WTC11 (cell line): ENCODE measurements around the gene ARAP1. TPM values are rescaled to one million over a fixed set of nuclear protein-coding genes. Genes with fewer than 3 reads are reported as not detected.

ENCODE experiments used
- ATAC-seq: fragments of 200-7000 bp; cut with Tn5 transposase; 2 replicates; pipeline ENCODE4 v1.10.0; 2021; ENCODE audit warnings: mild to moderate bottlenecking, moderate library complexity
- CTCF ChIA-PET: fragments of 300-600 bp; sonication (Branson Sonifier 250); formaldehyde crosslinking; loops from one replicate; lab custom pipeline; 2021; ENCODE audit warnings: antibody characterized with exemption; lab: Charles Lee
- POLR2A ChIA-PET: fragments of 350-600 bp; sonication (Branson Sonifier 250); formaldehyde crosslinking; loops from one replicate; lab custom pipeline; 2021; ENCODE audit warnings: antibody characterized with exemption; lab: Charles Lee
- DNase-seq: peaks from one replicate; pipeline ENCODE4 v3.0.0; 2021; ENCODE audit warnings: low spot score
- H3K27ac Mint-ChIP-seq: 2 replicates; pipeline ENCODE4 v1.8.0; 2021; ENCODE audit warnings: mixed read lengths
- H3K27me3 Mint-ChIP-seq: 2 replicates; pipeline ENCODE4 v1.8.0; 2021; ENCODE audit warnings: low read depth, mild to moderate bottlenecking, moderate library complexity, mixed read lengths
- H3K36me3 Mint-ChIP-seq: 2 replicates; pipeline ENCODE4 v1.8.0; 2021; ENCODE audit warnings: mixed read lengths
- H3K4me1 Mint-ChIP-seq: 2 replicates; pipeline ENCODE4 v1.8.0; 2022; ENCODE audit warnings: mixed read lengths
- H3K4me3 Mint-ChIP-seq: 2 replicates; pipeline ENCODE4 v1.8.0; 2021; ENCODE audit warnings: mild to moderate bottlenecking, moderate library complexity, mixed read lengths
- H3K9me3 Mint-ChIP-seq: 2 replicates; pipeline ENCODE4 v1.8.0; 2021; ENCODE audit warnings: mixed read lengths
- GRHL2 ChIP-seq: fragments of 250-450 bp; sonication (Bioruptor Pico); IDR thresholded peaks from 2 replicates; pipeline ENCODE4 v1.8.0; 2022; ENCODE audit warnings: mild to moderate bottlenecking, moderate library complexity; ENCODE audit not compliant: insufficient replicate concordance, severe bottlenecking
- NR3C1 ChIP-seq: sonication (generic); formaldehyde crosslinking; conservative IDR thresholded peaks from 2 replicates; pipeline ENCODE4 v1.8.1; 2023; ENCODE audit warnings: low read depth, mild to moderate bottlenecking, missing genetic modification reagents
- OVOL2 ChIP-seq: fragments of 250-450 bp; sonication (Bioruptor Pico); IDR thresholded peaks from 2 replicates; pipeline ENCODE4 v1.9.0; 2021; ENCODE audit warnings: mild to moderate bottlenecking, borderline replicate concordance
- SMAD3 ChIP-seq: sonication (generic); formaldehyde crosslinking; IDR thresholded peaks from 2 replicates; pipeline ENCODE4 v1.8.0; 2022; ENCODE audit warnings: missing genetic modification reagents, mild to moderate bottlenecking, borderline replicate concordance
- ZBTB21 ChIP-seq: sonication (generic); formaldehyde crosslinking; IDR thresholded peaks from 2 replicates; pipeline ENCODE4 v1.8.1; 2023; ENCODE audit warnings: mild to moderate bottlenecking, missing genetic modification reagents, borderline replicate concordance
- total RNA-seq: library from RNA; stranded (reverse); gene quantifications from 3 replicates; pipeline ENCODE4 v1.2.3, GENCODE V29; 2021
- TF ChIP-seq, protein P1 (sequence below): fragments of 250-450 bp; sonication (Bioruptor Pico); IDR thresholded peaks from 2 replicates; pipeline ENCODE4 v1.9.0; 2021; ENCODE audit warnings: mild to moderate bottlenecking, borderline replicate concordance
- TF ChIP-seq, protein P2 (sequence below): sonication (generic); formaldehyde crosslinking; IDR thresholded peaks from 2 replicates; pipeline ENCODE4 v1.8.1; 2023; ENCODE audit warnings: mild to moderate bottlenecking, missing genetic modification reagents, moderate library complexity
- TF ChIP-seq, protein P3 (sequence below): sonication (generic); formaldehyde crosslinking; IDR thresholded peaks from 2 replicates; pipeline ENCODE4 v1.8.0; 2022; ENCODE audit warnings: missing genetic modification reagents
- TF ChIP-seq, protein P4 (sequence below): fragments of 250-450 bp; sonication (Bioruptor Pico); IDR thresholded peaks from 2 replicates; pipeline ENCODE4 v1.9.0; 2021; ENCODE audit warnings: moderate library complexity, mild to moderate bottlenecking, inconsistent platforms, borderline replicate concordance
- TF ChIP-seq, protein P5 (sequence below): sonication (generic); formaldehyde crosslinking; IDR thresholded peaks from 2 replicates; pipeline ENCODE4 v1.8.1; 2022; ENCODE audit warnings: low read depth, mild to moderate bottlenecking, moderate library complexity, missing genetic modification reagents, borderline replicate concordance
- TF ChIP-seq, protein P6 (sequence below): sonication (generic); formaldehyde crosslinking; IDR thresholded peaks from 2 replicates; pipeline ENCODE4 v1.8.1; 2023; ENCODE audit warnings: mild to moderate bottlenecking, moderate library complexity, missing genetic modification reagents

ARAP1 gene
- total RNA-seq, 1 experiment from 2014 or later = 98.8 TPM

DNA sequence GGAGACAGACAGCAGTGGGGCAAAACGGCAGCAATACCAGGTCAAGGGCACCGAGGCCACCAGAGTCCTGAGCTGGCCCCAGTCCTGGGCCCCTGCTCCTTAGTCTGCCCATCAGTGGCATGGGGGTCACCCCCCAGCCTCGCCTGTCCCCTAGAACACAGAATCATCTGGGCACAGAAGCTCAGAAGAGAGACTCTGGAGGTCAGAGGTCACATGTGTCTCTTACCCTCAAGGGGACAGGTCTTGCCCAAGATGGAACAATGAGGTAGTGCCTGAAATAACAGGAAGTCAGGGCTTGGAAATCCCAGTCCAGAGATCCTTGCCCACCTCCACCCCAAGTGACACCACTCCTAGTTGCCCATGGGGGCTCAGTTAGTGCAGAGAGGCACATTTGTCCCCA, 98.6 kb downstream of the ARAP1 start (continued):
- TF ChIP-seq, protein P1, sequence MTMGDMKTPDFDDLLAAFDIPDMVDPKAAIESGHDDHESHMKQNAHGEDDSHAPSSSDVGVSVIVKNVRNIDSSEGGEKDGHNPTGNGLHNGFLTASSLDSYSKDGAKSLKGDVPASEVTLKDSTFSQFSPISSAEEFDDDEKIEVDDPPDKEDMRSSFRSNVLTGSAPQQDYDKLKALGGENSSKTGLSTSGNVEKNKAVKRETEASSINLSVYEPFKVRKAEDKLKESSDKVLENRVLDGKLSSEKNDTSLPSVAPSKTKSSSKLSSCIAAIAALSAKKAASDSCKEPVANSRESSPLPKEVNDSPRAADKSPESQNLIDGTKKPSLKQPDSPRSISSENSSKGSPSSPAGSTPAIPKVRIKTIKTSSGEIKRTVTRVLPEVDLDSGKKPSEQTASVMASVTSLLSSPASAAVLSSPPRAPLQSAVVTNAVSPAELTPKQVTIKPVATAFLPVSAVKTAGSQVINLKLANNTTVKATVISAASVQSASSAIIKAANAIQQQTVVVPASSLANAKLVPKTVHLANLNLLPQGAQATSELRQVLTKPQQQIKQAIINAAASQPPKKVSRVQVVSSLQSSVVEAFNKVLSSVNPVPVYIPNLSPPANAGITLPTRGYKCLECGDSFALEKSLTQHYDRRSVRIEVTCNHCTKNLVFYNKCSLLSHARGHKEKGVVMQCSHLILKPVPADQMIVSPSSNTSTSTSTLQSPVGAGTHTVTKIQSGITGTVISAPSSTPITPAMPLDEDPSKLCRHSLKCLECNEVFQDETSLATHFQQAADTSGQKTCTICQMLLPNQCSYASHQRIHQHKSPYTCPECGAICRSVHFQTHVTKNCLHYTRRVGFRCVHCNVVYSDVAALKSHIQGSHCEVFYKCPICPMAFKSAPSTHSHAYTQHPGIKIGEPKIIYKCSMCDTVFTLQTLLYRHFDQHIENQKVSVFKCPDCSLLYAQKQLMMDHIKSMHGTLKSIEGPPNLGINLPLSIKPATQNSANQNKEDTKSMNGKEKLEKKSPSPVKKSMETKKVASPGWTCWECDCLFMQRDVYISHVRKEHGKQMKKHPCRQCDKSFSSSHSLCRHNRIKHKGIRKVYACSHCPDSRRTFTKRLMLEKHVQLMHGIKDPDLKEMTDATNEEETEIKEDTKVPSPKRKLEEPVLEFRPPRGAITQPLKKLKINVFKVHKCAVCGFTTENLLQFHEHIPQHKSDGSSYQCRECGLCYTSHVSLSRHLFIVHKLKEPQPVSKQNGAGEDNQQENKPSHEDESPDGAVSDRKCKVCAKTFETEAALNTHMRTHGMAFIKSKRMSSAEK (CRISPR knock-in tag) = no peak
- TF ChIP-seq GRHL2 (CRISPR knock-in tag) (no peak), OVOL2 (CRISPR knock-in tag) (no peak), SMAD3 (CRISPR knock-in tag) (no peak)
- TF ChIP-seq, protein P2, sequence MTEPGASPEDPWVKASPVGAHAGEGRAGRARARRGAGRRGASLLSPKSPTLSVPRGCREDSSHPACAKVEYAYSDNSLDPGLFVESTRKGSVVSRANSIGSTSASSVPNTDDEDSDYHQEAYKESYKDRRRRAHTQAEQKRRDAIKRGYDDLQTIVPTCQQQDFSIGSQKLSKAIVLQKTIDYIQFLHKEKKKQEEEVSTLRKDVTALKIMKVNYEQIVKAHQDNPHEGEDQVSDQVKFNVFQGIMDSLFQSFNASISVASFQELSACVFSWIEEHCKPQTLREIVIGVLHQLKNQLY (CRISPR knock-in tag) = no peak

DNA sequence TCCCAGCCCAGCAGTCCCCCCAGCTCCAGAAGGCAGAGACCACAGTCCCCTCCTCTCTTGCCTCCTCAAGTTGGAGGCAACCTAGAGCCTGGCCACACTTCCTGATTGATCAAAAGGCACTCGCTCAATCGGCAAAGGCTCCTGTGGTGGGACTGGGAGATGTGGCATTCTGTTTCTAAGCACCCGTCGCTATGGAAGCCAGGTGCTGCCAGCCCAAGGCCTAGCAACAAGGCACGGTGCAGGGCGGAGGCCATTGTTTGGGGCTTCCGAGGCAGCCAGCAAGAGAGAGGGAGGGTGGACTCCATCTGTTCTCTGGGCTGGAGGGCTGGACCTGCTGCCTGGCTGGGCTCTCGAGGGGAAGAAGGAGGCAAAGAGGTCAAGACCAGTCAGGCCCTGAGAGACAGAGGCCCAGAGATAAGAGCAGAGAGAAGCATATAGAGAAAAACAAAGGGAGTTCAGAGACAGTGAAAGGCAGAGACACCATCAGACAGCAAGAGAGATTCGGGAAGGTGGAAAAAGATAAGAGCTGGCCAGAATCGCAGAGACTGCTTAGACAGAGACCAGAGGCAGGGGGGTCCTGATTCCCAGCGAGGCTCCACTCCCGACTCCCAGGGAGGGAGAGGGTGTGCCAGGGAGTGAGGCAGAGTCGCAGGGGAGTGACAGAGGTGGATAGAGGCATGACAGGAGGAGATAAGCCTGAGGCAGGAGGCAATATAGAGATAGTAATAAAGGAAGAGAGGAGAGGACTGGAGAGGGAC, 99.2 kb downstream of the ARAP1 start:
- TF ChIP-seq NR3C1 (CRISPR knock-in tag) (no peak), ZBTB21 (CRISPR knock-in tag) (0 out of 2 replicates have a peak, but pooled peaks have one; percentile 41)
- TF ChIP-seq, protein P3, sequence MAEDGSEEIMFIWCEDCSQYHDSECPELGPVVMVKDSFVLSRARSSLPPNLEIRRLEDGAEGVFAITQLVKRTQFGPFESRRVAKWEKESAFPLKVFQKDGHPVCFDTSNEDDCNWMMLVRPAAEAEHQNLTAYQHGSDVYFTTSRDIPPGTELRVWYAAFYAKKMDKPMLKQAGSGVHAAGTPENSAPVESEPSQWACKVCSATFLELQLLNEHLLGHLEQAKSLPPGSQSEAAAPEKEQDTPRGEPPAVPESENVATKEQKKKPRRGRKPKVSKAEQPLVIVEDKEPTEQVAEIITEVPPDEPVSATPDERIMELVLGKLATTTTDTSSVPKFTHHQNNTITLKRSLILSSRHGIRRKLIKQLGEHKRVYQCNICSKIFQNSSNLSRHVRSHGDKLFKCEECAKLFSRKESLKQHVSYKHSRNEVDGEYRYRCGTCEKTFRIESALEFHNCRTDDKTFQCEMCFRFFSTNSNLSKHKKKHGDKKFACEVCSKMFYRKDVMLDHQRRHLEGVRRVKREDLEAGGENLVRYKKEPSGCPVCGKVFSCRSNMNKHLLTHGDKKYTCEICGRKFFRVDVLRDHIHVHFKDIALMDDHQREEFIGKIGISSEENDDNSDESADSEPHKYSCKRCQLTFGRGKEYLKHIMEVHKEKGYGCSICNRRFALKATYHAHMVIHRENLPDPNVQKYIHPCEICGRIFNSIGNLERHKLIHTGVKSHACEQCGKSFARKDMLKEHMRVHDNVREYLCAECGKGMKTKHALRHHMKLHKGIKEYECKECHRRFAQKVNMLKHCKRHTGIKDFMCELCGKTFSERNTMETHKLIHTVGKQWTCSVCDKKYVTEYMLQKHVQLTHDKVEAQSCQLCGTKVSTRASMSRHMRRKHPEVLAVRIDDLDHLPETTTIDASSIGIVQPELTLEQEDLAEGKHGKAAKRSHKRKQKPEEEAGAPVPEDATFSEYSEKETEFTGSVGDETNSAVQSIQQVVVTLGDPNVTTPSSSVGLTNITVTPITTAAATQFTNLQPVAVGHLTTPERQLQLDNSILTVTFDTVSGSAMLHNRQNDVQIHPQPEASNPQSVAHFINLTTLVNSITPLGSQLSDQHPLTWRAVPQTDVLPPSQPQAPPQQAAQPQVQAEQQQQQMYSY (CRISPR knock-in tag) = 0 out of 2 replicates have a peak, but pooled peaks have one; percentile 12
- TF ChIP-seq, protein P4, sequence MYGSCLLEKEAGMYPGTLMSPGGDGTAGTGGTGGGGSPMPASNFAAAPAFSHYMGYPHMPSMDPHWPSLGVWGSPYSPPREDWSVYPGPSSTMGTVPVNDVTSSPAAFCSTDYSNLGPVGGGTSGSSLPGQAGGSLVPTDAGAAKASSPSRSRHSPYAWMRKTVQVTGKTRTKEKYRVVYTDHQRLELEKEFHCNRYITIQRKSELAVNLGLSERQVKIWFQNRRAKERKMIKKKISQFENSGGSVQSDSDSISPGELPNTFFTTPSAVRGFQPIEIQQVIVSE (CRISPR knock-in tag) = no peak
- TF ChIP-seq, protein P5, sequence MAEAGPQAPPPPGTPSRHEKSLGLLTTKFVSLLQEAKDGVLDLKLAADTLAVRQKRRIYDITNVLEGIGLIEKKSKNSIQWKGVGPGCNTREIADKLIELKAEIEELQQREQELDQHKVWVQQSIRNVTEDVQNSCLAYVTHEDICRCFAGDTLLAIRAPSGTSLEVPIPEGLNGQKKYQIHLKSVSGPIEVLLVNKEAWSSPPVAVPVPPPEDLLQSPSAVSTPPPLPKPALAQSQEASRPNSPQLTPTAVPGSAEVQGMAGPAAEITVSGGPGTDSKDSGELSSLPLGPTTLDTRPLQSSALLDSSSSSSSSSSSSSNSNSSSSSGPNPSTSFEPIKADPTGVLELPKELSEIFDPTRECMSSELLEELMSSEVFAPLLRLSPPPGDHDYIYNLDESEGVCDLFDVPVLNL (CRISPR knock-in tag) = no peak
- TF ChIP-seq, protein P6, sequence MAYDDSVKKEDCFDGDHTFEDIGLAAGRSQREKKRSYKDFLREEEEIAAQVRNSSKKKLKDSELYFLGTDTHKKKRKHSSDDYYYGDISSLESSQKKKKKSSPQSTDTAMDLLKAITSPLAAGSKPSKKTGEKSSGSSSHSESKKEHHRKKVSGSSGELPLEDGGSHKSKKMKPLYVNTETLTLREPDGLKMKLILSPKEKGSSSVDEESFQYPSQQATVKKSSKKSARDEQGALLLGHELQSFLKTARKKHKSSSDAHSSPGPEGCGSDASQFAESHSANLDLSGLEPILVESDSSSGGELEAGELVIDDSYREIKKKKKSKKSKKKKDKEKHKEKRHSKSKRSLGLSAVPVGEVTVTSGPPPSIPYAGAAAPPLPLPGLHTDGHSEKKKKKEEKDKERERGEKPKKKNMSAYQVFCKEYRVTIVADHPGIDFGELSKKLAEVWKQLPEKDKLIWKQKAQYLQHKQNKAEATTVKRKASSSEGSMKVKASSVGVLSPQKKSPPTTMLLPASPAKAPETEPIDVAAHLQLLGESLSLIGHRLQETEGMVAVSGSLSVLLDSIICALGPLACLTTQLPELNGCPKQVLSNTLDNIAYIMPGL (CRISPR knock-in tag) = no peak
- H3K36me3 Mint-ChIP-seq = no peaks in the 10 kb centered on the region
- DNase-seq (peak; percentile 78), ATAC-seq (peak; percentile 94)
- H3K27ac Mint-ChIP-seq = 0 out of 2 replicates have a peak overlapping the region, but pooled peaks have one; percentile 1
- peaks cover 8% of the 10 kb centered on the region for H3K27me3 Mint-ChIP-seq
- POLR2A ChIA-PET = no interaction called here
- H3K4me3 Mint-ChIP-seq = no peak overlapping the region
- H3K4me1 Mint-ChIP-seq = peaks cover 13% of the 10 kb centered on the region
- no peaks in the 10 kb centered on the region for H3K9me3 Mint-ChIP-seq
- CTCF ChIA-PET = interaction anchor here (1.0 to 5.2 kb wide), 7 partner anchors 10 to 182 kb away, joined by 4 to 22 read pairs (median 9); no protein-coding TSS in a partner anchor
